ENCODE measurements around the gene ARMC6.

DNA sequence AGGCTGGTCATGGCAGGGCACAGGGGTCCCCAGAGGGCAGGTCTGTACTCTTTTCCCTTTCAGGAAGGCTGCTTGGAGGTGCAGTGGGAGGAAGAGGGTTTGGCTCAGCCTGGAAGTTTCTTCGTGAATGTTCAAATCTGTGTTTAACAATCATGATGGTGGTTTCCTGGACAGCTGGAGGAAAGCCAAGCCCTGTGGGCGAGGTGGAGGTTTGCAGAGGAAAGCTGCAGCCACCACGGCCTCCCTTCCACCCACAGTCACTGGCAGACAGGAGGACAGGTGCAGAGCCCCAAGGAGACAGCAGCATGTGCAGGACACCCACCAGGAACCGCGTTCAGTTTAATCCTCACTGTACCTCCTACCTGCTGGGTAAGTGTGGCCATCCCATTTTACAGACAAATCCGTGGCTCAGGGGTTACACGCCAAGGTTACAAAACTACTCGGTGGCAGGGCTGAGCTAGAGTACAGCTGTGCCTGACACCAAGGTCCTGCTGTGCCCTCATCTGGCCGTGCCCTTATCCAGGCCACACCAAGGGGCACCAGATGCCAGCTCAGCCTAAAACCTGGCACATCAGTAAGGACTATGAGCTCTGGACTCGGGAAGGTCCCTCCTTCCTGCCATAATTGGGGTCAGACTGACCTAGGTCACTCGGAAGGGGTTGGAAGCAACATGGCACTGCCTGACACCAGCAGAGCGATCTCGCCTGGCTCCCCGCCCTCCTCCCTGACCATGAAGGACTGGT, 34.2 kb upstream of the ARMC6 start:
- TF ChIP-seq CTCF (IDR thresholded peaks at IDR 0.05; ENCODE audit: low read depth, low read length, missing input control) (no peak), YY1 (IDR thresholded peaks at IDR 0.05) (no peak), REST (IDR thresholded peaks at IDR 0.05) (no peak), RAD21 (IDR thresholded peaks at IDR 0.05) (no peak), RXRA (IDR thresholded peaks at IDR 0.05) (no peak), FOXA1 (IDR thresholded peaks at IDR 0.05) (no peak)
- TF ChIP-seq, protein P1, sequence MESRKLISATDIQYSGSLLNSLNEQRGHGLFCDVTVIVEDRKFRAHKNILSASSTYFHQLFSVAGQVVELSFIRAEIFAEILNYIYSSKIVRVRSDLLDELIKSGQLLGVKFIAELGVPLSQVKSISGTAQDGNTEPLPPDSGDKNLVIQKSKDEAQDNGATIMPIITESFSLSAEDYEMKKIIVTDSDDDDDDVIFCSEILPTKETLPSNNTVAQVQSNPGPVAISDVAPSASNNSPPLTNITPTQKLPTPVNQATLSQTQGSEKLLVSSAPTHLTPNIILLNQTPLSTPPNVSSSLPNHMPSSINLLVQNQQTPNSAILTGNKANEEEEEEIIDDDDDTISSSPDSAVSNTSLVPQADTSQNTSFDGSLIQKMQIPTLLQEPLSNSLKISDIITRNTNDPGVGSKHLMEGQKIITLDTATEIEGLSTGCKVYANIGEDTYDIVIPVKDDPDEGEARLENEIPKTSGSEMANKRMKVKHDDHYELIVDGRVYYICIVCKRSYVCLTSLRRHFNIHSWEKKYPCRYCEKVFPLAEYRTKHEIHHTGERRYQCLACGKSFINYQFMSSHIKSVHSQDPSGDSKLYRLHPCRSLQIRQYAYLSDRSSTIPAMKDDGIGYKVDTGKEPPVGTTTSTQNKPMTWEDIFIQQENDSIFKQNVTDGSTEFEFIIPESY (IDR thresholded peaks at IDR 0.05) = no peak
- TF ChIP-seq, protein P2, sequence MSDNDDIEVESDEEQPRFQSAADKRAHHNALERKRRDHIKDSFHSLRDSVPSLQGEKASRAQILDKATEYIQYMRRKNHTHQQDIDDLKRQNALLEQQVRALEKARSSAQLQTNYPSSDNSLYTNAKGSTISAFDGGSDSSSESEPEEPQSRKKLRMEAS (IDR thresholded peaks at IDR 0.05) = no peak
- TF ChIP-seq, protein P3, sequence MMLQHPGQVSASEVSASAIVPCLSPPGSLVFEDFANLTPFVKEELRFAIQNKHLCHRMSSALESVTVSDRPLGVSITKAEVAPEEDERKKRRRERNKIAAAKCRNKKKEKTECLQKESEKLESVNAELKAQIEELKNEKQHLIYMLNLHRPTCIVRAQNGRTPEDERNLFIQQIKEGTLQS (IDR thresholded peaks at IDR 0.05) = no peak
